Effector memory CD8-positive, alpha-beta T cell (primary cell): Measurements from ENCODE around the gene ITPRIPL1.

ENCODE experiments used
- ATAC-seq: fragments of 150-1000 bp; cut with Tn5 transposase; replicated peaks from 2 replicates; pipeline ENCODE4 v1.10.0; 2021; ENCODE audit warnings: mild to moderate bottlenecking, moderate library complexity
- DNase-seq, 3 experiments: peaks; one replicate each; pipeline ENCODE4 v3.0.0; 2021
- H3K27ac Mint-ChIP-seq, 2 donors: one replicate each; pipeline ENCODE4 v1.8.0; 2022; ENCODE audit warnings: mild to moderate bottlenecking in 2 of 2, mixed read lengths in 2 of 2, moderate library complexity in 2 of 2
- H3K27me3 Mint-ChIP-seq, 2 donors: one replicate each; pipeline ENCODE4 v1.8.0; 2022; ENCODE audit warnings: mixed read lengths in 2 of 2
- H3K36me3 Mint-ChIP-seq: one replicate; pipeline ENCODE4 v1.8.0; 2022; ENCODE audit warnings: mild to moderate bottlenecking, moderate library complexity, mixed read lengths; ENCODE audit not compliant: insufficient read depth
- H3K4me1 Mint-ChIP-seq, 2 donors: one replicate each; pipeline ENCODE4 v1.8.0; 2022; ENCODE audit warnings: low read depth in 2 of 2, mixed read lengths in 2 of 2
- H3K4me3 Mint-ChIP-seq, 2 donors: one replicate each; pipeline ENCODE4 v1.8.0; 2022; ENCODE audit warnings: mild to moderate bottlenecking in 2 of 2, mixed read lengths in 2 of 2, moderate library complexity in 2 of 2
- H3K9me3 Mint-ChIP-seq, 2 donors: one replicate each; pipeline ENCODE4 v1.8.0; 2022; ENCODE audit warnings: mixed read lengths in 2 of 2

ITPRIPL1 gene

DNA sequence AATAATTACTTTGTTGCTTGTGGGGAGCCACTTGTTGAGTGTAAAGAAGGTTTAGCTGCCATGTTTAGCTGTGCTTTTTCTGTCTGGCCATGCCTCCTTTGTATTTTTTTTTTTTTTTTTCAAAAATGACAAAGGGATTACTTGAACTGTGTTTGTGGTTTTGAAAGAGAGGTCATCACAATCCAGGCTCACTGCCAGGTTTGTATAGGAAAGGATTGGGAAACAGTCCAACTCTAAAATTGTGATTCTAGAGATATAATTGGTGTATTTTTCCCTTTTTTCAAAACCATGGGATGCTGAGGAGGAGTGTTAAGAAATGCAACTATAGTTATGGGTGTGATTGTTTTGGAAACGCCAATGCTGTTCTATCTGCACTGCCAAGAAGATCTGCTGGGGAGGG lies 4.3 kb downstream of the ITPRIPL1 start:
- Mint-ChIP-seq H3K27me3 (no peaks in the 10 kb centered on the region), H3K4me1 (peaks cover 39% of the 10 kb centered on the region in 2 donors), H3K9me3 (no peaks in the 10 kb centered on the region), H3K36me3 (peaks cover 14% of the 10 kb centered on the region), H3K4me3 (no peak overlapping the region), H3K27ac (no peak overlapping the region)
- DNase-seq, result no peak
- no peak for ATAC-seq

DNA sequence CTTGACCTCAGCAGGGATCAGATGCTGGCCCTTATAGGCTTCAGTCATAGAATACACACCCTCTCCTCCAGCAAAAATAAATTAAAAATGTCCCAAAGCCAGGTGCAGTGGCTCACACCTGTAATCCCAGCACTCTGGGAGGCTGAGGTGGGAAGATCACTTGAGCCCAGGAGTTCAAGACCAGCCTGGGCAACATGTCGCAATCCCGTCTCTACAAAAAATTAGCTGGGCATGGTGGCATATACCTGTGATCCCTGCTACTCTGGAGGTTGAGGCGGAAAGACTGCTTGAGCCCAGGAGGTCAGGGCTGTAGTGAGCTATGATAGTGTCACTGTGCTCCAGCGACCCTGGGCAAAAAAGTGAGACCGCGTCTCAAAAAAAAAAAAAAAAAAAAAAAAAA lies 4.8 kb downstream of the ITPRIPL1 start:
- no peaks in the 10 kb centered on the region for H3K27me3 Mint-ChIP-seq
- ATAC-seq, result no peak
- H3K27ac Mint-ChIP-seq, result no peak overlapping the region
- H3K4me1 Mint-ChIP-seq, result peaks cover 39% of the 10 kb centered on the region in 2 donors
- H3K9me3 Mint-ChIP-seq, result no peaks in the 10 kb centered on the region
- DNase-seq, result no peak
- no peak overlapping the region for H3K4me3 Mint-ChIP-seq
- H3K36me3 Mint-ChIP-seq, result peaks cover 14% of the 10 kb centered on the region

DNA sequence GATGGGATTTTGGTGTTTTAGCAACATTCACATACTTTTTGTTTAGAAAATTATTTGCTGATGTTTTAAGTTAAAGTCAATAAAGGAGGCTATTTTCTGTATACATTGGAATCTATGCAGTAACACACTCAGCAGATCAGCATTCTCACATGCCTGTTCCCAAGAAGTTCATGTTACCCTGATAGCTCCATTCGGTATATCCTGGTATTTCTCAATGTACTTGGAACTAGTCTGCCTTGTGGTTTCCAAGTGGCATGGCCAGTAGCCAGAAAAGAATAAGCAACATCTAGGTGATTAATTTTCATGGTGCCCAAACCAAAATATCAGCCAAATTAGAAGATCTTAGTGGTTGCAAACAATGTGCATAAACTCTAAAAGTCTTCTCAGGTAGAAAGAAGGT lies 5.3 kb downstream of the ITPRIPL1 start:
- H3K9me3 Mint-ChIP-seq, result no peaks in the 10 kb centered on the region
- no peak for ATAC-seq
- peaks cover 14% of the 10 kb centered on the region for H3K36me3 Mint-ChIP-seq
- no peaks in the 10 kb centered on the region for H3K27me3 Mint-ChIP-seq
- H3K4me1 Mint-ChIP-seq, result peaks cover 38 to 42% of the 10 kb centered on the region in 2 donors
- no peak overlapping the region for H3K4me3 Mint-ChIP-seq
- H3K27ac Mint-ChIP-seq, result no peak overlapping the region
- no peak for DNase-seq

DNA sequence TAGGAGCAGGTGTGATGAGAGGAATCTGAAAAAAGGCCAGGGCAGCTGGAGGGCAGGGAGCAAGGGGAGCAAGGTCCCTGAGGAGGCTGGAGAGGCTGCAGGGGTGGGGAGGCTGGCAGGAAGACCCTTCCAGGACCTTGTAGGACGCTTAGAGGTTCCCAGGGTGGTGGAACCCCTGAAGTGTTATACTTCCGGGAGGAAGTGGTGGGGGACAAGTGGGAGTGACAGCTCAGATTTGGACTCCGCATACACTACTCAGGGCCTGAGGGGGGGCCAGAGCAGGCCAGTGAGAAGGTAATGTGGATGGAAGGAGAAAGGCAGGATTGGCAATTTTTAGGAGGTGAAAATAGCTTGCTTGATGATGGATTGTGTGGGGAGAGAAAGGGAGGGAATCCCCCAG lies 8.6 kb downstream of the ITPRIPL1 start:
- Mint-ChIP-seq H3K4me1 (peaks cover 30 to 32% of the 10 kb centered on the region in 2 donors), H3K9me3 (no peaks in the 10 kb centered on the region), H3K27ac (peak overlapping the region; percentile 91 to 94), H3K27me3 (no peaks in the 10 kb centered on the region), H3K36me3 (peaks cover 1% of the 10 kb centered on the region), H3K4me3 (peak overlapping the region; percentile 84)
- ATAC-seq, result no peak
- DNase-seq, result no peak

DNA sequence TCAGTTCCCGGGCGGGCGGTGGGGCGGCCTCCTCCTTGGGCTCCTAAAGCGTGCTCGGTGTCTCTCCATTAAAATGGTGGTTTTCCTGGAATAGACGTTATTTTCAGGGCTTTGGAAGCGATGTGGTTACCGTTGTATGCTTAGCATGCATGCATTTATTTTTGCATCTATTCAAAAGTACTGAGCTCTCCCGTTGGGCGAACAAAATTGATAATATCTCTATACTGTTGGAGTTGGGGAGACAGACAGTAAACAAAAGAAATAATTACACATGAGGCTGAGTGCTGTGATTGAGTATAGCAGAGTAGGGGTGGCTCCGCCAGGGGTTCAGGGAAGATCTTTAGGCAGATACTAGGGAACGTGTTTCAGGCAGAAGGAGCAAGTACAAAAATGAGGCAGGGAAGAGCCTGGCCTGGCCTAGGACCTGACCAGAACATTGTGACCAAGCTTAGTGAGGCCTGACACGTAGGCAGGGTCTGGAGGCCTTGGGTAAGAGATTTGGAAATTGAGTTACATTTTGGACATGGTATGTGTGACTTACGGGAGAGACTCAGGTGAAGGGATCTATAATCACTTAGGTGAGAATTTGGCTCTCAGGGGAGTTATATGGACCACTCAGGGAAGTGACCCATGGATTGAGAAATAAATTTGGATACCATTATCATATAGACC lies 11.1 kb downstream of the ITPRIPL1 start:
- Mint-ChIP-seq H3K4me1 (peaks cover 34 to 52% of the 10 kb centered on the region in 2 donors), H3K4me3 (peak overlapping the region; percentile 84)
- ATAC-seq, result no peak

DNA sequence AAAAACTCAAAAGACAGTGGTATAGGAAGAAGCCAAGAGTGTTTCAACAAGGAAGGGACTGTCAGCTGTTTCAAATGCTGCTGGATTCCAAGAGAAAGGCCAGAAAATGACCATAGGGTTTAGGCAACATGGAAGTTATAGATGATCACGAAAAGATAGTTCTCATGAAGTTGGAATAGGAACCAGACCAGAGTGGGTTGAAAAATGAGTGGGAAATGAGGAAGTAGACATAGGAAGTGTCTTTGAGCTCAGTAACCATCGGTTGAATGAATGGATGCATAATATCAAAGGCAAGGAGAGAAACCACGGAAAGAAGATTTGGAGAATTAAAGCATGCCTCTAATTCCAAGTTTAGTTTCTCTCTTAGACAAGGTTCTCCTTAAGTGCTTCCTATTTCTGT lies 11.8 kb downstream of the ITPRIPL1 start:
- H3K27me3 Mint-ChIP-seq, result no peaks in the 10 kb centered on the region
- H3K27ac Mint-ChIP-seq, result no peak overlapping the region
- DNase-seq (no peak), ATAC-seq (no peak)
- no peaks in the 10 kb centered on the region for H3K36me3 Mint-ChIP-seq
- H3K4me1 Mint-ChIP-seq, result peaks cover 40 to 58% of the 10 kb centered on the region in 2 donors
- H3K9me3 Mint-ChIP-seq, result no peaks in the 10 kb centered on the region
- H3K4me3 Mint-ChIP-seq, result peak overlapping the region in 1 of 2 donors; percentile 84

More for the DNA sequence above, 11.1 kb downstream of the ITPRIPL1 start:
- H3K27me3 Mint-ChIP-seq, result no peaks in the 10 kb centered on the region
- H3K9me3 Mint-ChIP-seq, result no peaks in the 10 kb centered on the region
- no peak for DNase-seq
- no peaks in the 10 kb centered on the region for H3K36me3 Mint-ChIP-seq
- peak overlapping the region; percentile 12 to 94 for H3K27ac Mint-ChIP-seq

DNA sequence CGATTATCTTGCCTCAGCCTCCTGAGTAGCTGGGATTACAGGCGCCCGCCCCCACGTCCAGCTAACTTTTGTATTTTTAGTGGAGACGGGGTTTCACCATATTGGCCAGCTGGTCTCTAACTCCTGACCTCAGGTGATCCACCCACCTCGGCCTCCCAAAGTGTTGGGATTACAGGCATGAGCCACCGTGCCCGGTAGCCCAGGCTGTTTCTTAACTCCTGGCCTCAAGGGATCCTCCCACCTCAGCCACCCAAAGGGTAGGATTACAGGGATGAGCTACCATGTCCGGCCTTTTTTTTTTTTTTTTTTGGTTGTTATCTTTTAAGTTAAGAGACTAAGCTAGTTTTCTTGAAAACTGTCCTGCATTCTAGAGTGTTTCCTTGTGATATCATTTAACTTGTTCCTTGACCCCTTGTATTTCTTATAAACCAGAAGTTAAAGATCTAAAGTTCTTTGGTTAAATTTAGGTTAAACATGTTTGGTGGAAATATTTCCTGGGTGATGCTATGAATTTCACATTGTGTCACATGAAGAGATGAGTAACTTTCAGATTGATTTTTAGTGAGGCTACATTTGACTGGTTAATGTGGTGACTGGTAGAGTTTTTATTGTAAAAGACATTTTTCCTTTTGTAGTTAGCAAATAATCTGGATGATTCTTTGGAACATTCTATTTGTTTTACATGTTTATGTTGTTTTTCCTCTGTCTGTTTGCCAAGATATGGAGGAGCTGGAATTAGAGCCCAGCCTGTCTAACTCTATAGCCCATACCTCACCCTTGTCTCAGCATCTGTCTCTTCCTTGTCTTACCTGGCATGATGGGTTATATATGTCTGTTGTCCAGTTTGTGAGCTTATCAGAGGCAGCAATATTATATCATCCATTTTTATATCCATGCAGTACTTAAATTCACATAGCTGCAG lies 15.6 kb downstream of the ITPRIPL1 start:
- Mint-ChIP-seq H3K27me3 (no peaks in the 10 kb centered on the region), H3K27ac (peak overlapping the region; percentile 92 to 95), H3K4me1 (peaks cover 50 to 72% of the 10 kb centered on the region in 2 donors), H3K4me3 (peak overlapping the region; percentile 65 to 70), H3K9me3 (no peaks in the 10 kb centered on the region), H3K36me3 (peaks cover 5% of the 10 kb centered on the region)
- ATAC-seq (no peak), DNase-seq (no peak)

DNA sequence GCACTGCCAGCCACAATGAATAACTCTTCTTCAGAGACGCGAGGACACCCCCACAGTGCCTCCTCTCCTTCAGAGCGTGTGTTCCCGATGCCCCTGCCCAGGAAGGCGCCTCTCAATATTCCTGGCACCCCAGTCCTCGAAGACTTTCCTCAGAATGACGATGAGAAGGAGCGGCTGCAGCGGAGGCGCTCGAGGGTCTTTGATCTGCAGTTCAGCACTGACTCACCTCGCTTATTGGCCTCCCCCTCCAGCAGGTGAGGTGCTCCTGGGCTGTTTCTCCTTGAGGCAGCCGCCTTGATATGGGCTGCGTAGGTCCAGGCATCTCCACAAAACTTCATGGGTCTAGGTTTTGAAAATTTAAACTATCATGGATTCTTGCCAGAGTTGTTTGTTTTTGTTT lies 16.5 kb downstream of the ITPRIPL1 start:
- no peaks in the 10 kb centered on the region for H3K27me3 Mint-ChIP-seq
- peak overlapping the region; percentile 92 to 95 for H3K27ac Mint-ChIP-seq
- H3K36me3 Mint-ChIP-seq, result peaks cover 5% of the 10 kb centered on the region
- DNase-seq (no peak), ATAC-seq (no peak)
- peaks cover 48 to 71% of the 10 kb centered on the region in 2 donors for H3K4me1 Mint-ChIP-seq
- H3K9me3 Mint-ChIP-seq, result no peaks in the 10 kb centered on the region
- peak overlapping the region; percentile 65 to 70 for H3K4me3 Mint-ChIP-seq

DNA sequence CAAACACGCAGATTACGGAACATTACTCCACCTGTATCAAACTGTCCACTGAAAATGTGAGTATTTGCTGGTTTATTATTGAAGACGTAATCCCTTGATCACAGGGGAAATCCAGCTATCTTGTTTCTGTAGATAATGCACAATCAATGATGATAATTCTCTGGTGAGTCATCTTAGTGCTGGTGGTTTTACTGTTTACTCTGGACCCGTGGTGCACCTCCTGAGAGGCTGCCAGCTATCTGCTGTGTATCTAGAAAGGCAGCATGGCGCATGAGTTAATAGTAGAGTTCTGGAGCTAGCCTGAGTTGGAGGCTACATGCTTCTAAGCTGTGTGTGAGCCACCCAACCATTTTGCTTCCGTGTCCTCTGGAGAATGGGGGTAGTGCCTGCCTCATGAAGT lies 17.0 kb downstream of the ITPRIPL1 start:
- no peaks in the 10 kb centered on the region for H3K27me3 Mint-ChIP-seq
- ATAC-seq (peak; percentile 76), DNase-seq (peak; percentile 39 to 46 (median 43))
- peak overlapping the region; percentile 65 to 70 for H3K4me3 Mint-ChIP-seq
- H3K27ac Mint-ChIP-seq, result peak overlapping the region; percentile 92 to 95
- H3K4me1 Mint-ChIP-seq, result peaks cover 50 to 71% of the 10 kb centered on the region in 2 donors
- peaks cover 5% of the 10 kb centered on the region for H3K36me3 Mint-ChIP-seq
- H3K9me3 Mint-ChIP-seq, result no peaks in the 10 kb centered on the region

DNA sequence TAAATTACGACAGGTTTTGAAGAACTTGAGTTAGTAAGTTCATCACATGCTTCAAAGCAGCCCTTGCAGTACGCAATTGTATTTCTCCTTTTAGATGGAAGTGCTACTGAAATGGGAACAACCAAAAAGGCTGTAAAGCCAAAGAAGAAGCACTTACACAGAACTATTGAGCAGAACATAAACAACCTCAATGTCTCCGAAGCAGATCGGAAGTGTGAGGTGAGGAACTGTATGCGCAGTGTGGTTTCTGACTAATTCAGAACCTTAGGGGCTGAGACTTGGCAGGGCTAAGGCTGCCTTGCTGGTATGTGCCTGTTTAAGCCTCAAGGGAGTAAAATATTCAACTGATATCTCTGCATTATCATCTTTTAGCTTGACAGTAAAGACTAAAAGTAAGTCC lies 18.9 kb downstream of the ITPRIPL1 start:
- Mint-ChIP-seq H3K27me3 (no peaks in the 10 kb centered on the region), H3K9me3 (no peaks in the 10 kb centered on the region), H3K27ac (peak overlapping the region; percentile 92 to 95), H3K4me1 (peaks cover 46 to 63% of the 10 kb centered on the region in 2 donors), H3K36me3 (peaks cover 10% of the 10 kb centered on the region), H3K4me3 (peak overlapping the region; percentile 65 to 70)
- ATAC-seq (peak; percentile 87), DNase-seq (peak; percentile 53 to 66 (median 55))

DNA sequence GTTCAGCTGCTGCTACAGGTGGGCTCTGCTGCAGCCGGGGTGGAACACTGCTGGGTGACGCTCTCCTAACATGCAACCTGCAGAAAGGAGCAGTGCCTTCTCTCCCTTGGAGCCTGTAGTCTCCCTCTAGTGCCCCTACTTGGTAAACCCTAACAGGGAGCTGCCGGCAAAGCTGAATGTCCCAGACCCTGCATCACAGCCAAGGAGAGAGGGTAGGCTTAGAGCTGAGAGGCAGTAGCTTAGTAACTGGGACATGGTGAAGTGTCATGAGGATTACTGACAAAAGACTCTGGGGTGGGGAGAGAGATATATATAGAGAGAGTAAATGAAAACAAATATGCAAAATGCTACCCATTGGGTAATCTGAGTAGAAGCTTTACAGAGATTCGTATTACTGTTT lies 20.3 kb downstream of the ITPRIPL1 start:
- no peaks in the 10 kb centered on the region for H3K27me3 Mint-ChIP-seq
- H3K9me3 Mint-ChIP-seq, result no peaks in the 10 kb centered on the region
- H3K4me3 Mint-ChIP-seq, result peak overlapping the region; percentile 7 to 40
- H3K4me1 Mint-ChIP-seq, result peaks cover 44 to 52% of the 10 kb centered on the region in 2 donors
- peak in 1 of 3 experiments; percentile 9 for DNase-seq
- H3K36me3 Mint-ChIP-seq, result peaks cover 10% of the 10 kb centered on the region
- ATAC-seq, result peak; percentile 10
- peak overlapping the region; percentile 92 to 95 for H3K27ac Mint-ChIP-seq

DNA sequence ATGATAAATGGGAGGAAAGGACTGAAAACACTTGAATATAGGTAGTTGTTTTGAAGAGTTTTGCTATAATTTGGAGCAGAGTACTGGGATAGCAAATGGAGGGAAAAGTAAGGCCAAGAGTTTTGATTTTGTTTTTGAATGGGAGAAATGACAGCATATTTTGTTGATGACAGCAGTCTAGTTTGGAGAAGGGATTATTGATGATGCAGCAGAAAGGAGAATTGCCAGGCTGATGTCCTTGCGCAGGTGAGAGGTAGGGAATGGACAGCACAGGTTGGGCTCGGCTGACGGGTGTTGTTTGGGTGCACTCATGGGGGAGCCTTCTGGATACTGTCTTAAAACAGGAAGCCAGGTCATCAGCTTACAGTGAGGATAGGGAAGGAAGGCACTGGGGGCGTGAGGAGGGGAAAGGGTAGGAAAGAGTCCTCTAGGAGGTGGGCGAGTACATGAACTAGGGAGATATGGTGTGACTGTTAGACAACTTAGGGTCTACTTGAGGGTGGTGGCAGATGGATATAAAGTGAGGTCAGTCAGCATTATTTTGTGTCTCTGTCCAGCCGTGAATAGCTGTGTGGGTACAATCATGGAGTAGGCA lies 20.8 kb downstream of the ITPRIPL1 start:
- DNase-seq, result no peak
- H3K27me3 Mint-ChIP-seq, result no peaks in the 10 kb centered on the region
- no peak overlapping the region for H3K4me3 Mint-ChIP-seq
- ATAC-seq, result no peak
- H3K9me3 Mint-ChIP-seq, result no peaks in the 10 kb centered on the region
- peak overlapping the region; percentile 92 to 95 for H3K27ac Mint-ChIP-seq
- H3K36me3 Mint-ChIP-seq, result peaks cover 10% of the 10 kb centered on the region
- peaks cover 44 to 48% of the 10 kb centered on the region in 2 donors for H3K4me1 Mint-ChIP-seq

DNA sequence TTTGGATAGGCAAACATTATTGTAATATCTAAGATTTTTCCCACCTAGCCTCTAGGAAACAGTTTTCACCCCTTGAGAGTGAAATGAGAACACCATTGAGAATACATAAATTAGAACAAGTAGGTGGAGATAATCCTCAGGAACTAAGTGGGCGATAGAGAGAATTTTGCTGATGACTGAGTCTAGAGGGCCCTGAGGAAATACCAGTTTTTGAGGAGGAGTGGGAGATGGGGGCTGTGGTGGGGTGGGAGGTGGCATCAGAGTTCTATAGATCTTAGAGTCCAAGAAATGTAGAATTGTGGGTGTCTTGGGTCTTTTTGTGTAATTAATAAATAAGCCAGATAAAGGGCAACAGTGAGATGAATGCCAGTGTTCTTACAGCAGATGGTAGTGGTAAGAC lies 22.3 kb downstream of the ITPRIPL1 start:
- H3K27ac Mint-ChIP-seq, result peak overlapping the region in 1 of 2 donors; percentile 13
- no peak for ATAC-seq

More for the DNA sequence above, 22.3 kb downstream of the ITPRIPL1 start:
- Mint-ChIP-seq H3K36me3 (peaks cover 10% of the 10 kb centered on the region), H3K4me1 (peaks cover 30 to 34% of the 10 kb centered on the region in 2 donors), H3K4me3 (no peak overlapping the region), H3K9me3 (no peaks in the 10 kb centered on the region), H3K27me3 (no peaks in the 10 kb centered on the region)
- DNase-seq, result no peak
